SH-SY5Y (cell line): Measurements from ENCODE around the gene HACD2.

Experiments used
- GATA2 ChIP-seq: IDR thresholded peaks from 2 replicates; pipeline ENCODE4 v1.6.1; 2011; ENCODE audit warnings: mild to moderate bottlenecking, low read depth, low read length
- GATA3 ChIP-seq: IDR thresholded peaks from 2 replicates; pipeline ENCODE4 v1.6.1; 2011; ENCODE audit warnings: low read depth, mild to moderate bottlenecking, low read length, moderate library complexity

Gene HACD2

DNA sequence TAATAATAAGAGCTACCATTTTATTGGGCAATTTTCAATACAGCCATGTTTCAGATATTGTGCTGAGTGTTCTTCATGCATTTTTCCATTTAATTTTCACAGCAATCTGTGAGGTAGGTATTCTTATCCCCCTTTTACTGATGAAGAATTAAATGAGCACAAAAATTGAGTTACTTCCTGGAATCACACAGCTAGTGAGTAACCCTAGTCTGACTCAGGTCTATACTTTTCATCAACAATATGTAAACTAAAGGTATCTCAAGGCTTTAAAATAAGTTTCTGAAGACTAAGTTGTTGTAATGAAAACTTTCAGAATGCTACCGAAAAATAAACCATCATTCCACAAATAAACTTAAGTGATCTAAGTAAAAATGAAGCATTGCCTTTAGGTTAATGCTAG is 22.3 kb downstream of the HACD2 start:
- TF ChIP-seq GATA3 (no peak), GATA2 (no peak)

DNA sequence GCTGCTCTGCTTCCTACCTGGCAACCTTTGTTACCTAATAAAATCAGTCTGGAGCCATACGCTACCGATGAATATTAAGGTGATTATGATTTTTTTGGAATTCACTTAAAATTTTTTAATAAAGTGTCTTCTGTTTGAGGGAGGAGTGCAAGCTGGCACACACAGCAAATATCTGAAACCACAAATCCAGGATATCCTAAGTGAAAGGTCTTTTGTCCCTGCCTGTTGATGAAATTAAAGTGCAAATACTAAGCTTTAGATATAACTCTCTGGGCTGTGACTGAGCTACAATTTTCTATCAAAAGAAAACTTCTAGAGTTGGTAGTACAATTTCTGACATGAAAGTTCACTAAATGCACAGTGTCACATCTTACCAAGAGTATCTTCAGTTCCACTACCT is 23.7 kb downstream of the HACD2 start:
- TF ChIP-seq GATA3, result no peak
- TF ChIP-seq GATA2, result no peak

DNA sequence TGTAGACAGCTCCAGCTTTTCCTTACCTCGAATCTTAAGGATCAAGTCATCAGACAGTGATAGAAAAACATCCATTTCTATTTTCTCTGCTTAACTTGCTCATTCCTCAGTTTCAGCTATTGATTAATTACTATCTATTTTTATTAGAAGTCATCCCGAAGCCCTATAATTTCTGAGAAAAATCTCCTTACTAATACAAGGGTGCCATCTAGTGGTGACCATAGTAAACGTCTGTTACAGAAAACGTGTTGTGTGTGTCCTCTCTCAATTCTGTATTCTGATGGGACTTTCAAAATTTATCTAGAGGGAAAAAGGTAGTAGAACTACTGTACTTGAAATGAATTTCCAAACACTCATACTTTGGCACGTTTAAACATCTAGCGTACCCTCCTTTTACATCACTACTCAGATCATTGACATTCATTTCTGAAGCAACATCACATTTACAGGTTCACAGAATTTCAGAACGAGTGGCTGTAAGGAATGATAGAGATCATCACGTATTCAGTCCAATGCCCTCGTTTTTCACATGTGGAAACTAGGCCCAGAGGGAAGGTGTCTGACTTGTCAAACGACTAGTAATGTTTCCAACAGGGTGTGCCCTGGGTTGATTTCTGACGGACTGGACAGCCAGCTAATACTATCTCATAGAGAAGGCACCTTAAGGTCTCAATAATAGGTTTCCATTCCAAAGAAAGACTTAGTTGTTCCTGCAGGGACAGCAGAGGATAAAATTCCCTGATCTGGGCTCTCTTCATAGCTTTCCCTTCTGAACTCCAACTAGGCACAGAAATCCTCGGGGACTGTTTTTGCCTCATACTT is 25.6 kb downstream of the HACD2 start:
- TF ChIP-seq GATA2 (no peak), GATA3 (no peak)

DNA sequence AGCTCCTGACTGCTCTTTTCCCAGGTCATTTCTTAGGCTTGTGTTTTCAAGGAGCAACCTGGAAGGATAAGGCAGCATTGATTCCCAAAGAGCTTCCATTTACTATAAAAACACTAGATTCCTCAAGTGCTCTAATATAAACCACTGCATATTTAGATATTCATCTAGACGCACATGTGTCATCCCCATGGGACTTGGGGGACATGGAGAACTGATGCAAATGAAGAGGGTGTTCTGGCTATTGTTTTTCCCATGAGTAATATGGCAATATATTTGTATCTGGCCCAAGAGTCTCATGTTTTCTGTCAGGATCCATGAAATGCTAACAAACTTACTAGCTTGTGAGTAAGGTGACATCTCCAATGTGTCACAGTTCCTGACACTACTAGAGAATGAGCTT is 31.3 kb downstream of the HACD2 start:
- TF ChIP-seq GATA3 (no peak), GATA2 (no peak)

DNA sequence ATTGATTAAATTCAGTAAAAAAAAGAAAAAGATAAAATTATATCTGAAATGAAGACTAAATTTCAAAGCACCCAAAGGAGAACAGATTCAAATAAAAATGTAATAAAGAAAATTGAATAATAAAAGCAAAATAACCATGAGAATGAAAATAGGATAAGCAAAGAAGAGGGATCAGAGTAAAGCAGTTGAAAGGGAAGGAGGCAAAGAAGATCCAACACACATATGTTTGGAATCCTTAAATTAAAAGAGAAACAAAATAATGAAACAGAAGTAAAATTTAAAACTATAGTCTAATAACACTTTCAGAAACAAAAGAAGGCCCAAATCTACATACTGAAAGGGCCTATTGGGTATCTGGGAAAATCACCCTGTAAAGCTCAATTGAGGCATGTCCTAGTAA is 32.1 kb downstream of the HACD2 start:
- TF ChIP-seq GATA3 (no peak), GATA2 (no peak)

DNA sequence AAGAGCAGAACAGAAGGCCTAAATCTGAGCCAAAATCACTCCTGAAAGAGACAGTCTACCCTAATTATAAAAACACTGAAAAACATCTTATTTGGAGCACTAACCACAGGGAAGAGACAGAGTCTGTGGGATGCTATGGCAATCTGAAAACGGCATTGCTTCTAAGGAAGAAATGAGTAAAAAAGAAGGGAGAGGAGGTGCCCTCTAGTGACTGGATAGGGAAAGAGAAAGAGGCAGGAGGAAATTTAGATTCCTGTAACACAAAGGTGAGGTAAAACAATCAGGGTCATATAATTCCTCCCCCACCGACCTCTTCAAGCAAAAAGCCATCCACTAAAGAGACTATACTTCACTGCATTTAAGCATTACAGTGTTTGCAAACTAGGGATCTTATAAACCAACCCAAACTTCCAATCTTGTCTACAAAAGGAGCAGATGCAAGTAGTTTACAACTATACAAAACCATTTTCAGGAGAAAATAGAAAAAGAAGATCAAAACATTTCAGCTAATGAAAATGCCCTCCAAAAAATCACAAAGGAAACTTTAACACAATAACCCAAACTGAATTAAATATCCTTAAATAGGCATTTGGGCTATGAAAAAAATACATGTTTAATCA is 32.6 kb downstream of the HACD2 start:
- no peak for TF ChIP-seq GATA2
- TF ChIP-seq GATA3, result no peak

DNA sequence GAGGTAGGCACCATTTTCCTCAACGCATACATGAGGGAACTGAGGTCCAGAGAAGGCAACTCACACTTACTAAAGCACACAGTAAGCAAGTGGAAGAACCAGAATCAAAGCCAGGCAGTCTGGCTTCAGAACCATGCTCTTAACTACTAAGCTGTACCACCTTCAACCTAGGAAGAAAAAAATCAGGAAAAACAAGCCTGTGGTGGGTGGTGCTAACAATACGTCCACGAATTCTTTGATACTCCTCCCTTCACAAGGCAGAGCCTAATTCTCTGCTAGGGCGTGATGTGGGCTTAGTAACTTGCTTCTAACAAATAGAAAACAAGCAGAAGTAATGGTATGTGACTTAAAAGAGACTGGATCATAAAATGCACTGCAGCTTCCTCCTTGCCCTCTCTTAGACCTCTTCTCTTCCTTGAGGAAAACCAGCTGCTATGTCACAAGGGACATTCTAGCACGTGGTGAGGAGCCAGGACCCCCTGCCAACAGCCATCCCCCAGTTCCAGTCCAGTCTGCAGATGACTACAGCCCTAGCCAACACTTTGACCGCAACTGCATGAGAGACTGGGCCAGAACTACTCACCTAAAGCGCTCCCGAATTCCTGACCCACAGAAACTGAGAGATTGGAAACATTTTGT is 36.9 kb downstream of the HACD2 start:
- TF ChIP-seq GATA3, result no peak
- no peak for TF ChIP-seq GATA2

DNA sequence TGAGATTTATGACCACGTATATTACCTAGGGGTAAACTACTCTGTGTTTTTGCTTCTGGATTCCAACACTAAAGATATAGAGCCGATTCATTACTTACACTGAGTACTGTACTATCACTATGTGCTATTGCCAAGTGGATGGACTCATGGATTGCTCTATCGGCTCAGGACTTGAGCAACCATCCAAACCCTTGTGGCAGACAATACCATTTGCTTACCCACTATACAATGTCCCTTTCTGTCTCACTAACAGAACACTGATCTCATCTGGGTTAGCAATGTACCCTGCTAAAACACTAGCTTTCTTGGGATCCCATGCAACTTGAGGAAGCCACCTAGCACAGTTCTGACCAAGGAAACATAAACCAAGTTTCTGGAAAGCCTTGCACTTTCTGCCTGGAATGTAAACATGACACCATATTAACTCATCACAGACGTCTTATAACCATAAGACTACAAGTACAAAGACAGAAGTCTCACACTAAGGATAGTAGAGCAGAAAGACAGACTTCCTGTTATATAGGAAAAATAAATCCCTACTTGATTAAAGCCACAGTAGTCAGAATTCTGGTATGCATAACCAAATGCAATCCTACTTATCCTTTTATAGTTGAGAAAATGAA is 38.6 kb downstream of the HACD2 start:
- TF ChIP-seq GATA2, result no peak
- TF ChIP-seq GATA3, result no peak

DNA sequence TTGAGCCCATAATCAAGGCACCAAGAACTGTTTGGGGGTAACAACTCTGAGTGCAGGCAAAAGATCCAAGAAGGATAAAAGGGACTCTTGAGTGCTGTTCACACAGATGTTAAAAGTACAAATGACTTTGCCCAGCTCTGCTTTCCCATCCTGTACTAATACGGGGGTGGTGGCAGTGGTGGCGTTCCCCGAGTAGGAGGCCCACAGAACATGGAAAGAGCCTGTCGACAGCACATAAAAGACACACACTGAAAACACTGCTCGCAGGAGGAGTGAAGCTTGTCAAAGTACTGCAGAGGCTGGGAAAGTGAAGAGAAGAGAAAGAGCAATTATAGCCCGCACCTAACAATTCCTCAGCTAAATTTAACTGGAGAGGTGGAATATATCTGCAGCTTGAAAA is 40.9 kb downstream of the HACD2 start:
- TF ChIP-seq GATA3, result no peak
- no peak for TF ChIP-seq GATA2

DNA sequence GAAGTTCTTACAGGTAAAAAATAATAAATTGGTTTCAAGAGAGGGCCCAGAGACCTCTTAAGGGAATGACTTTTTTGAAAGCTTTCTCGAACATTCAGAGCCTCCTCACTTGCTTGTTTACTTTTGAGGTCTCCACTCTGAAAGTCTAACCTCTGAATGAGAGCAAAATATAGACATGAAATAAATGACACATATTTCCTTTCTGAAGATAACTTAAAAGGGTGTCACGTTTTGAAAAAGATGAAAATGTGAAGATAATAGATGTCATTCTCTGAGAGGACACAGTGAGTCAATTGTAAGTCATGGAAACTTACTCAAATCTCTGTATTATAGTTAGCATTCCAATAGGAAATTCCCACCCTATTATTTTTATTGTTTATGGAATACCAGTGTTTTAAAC is 44.6 kb downstream of the HACD2 start:
- no peak for TF ChIP-seq GATA2
- no peak for TF ChIP-seq GATA3

DNA sequence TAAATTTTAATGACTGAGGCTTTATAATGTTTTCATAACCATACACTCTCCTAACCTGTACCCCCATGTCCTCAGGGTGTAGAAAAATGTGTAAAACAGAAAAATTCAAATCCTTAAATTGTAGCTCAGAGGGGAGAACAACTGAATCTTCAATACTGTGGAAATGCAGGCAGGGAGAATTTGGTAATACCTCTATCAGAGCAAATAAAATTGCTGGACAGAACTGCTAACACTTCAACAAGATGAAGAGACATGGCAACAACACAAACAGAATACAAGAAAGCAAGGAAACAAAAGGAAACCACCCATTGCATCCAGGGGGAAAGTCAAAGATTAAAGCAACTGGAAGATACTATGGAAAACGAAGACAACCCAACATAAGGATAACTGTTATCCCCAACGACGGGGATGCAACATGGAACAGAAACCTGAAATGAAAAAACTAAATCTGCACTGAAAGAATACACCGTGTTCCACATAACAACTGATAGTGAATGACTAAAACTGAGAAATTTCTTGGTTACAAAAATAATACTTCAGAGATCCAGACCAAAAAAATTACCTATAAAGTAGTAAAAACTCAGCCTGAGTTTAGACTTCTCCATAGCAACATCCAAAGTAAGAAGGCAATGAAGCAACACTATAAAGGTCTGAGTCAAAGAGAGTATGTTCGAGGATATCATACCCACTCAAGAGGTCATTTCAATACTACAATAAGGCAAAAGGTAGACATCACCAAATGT is 48.5 kb downstream of the HACD2 start:
- TF ChIP-seq GATA2, result no peak
- no peak for TF ChIP-seq GATA3

DNA sequence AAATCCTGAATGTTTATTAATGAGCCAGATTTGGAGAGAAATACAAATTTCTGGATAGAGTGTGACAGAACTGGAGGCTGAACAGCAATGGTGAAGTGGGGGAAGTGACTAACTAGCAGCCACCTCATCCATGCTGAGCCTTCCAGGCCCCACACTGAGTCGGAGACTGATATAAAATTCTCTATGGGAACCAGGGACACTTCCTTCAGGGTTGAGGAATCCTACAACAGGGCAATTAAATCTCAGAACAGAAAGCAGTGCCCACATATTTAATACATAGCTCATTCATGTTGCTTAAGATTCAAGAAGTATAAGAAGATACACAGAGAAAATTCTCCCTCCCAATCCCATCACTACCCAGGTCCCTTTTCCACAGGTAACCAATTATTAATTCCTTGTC is 49.3 kb downstream of the HACD2 start:
- no peak for TF ChIP-seq GATA3
- TF ChIP-seq GATA2, result no peak

DNA sequence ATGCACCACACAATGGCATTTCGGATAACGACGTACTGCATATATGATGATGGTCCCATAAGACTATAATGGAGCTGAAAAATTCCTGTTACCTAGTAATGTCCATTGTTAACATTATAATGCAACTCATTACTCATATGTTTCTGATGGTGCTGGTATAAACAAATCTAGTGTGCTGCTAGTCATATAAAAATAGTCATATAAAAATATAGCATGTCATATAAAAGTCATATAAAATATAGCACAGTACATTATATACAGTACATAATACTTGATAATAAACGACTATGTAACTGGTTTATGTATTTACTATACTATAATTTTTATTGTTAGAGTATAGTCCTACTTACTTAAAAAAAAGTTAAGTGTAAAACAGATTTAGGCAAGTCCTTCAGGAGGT is 50.6 kb downstream of the HACD2 start:
- TF ChIP-seq GATA2 (no peak), GATA3 (no peak)
